GM13977 (cell line): ENCODE data around the gene PRCC.

ENCODE experiments used
- DNase-seq: peaks from one replicate; pipeline ENCODE4 v3.0.0; 2012; ENCODE audit warnings: low spot score
- in situ Hi-C: fragments of 300-500 bp; cut with MboI; formaldehyde crosslinking; loops from one replicate; pipeline ENCODE4 v1.12.0; 2022; ENCODE audit warnings: low sequenced_read_pairs, low pct_unique_long_range_greater_than_20kb, mixed read lengths, inconsistent platforms; ENCODE audit not compliant: unreplicated experiment
- TF ChIP-seq, protein P1 (sequence below): IDR thresholded peaks from 2 replicates; pipeline ENCODE4 v1.5.1; 2012; ENCODE audit warnings: mild to moderate bottlenecking, control low read depth; ENCODE audit not compliant: insufficient read depth; ENCODE audit errors: extremely low read depth, missing control alignments

The PRCC gene

DNA sequence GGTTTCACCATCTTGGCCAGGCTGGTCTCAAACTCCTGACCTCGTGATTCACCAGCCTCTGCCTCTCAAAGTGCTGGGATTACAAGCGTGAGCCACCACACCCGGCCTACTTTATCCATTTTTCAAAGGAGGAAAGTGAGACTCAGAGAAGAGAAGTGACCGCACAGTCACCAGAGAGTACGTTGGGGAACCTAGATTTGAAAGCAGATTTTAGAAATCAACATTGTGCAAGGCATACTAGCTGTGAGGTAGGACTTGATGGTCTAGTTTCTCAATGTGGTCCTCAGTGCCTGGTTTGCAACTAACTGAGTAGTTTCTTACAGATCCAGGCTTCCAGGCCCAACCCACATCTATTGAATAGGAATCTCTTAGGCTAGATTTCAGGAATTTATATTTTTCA lies 1.7 kb upstream of the PRCC start:
- no peak for DNase-seq
- in situ Hi-C loops: no loop called here
- TF ChIP-seq, protein P1, sequence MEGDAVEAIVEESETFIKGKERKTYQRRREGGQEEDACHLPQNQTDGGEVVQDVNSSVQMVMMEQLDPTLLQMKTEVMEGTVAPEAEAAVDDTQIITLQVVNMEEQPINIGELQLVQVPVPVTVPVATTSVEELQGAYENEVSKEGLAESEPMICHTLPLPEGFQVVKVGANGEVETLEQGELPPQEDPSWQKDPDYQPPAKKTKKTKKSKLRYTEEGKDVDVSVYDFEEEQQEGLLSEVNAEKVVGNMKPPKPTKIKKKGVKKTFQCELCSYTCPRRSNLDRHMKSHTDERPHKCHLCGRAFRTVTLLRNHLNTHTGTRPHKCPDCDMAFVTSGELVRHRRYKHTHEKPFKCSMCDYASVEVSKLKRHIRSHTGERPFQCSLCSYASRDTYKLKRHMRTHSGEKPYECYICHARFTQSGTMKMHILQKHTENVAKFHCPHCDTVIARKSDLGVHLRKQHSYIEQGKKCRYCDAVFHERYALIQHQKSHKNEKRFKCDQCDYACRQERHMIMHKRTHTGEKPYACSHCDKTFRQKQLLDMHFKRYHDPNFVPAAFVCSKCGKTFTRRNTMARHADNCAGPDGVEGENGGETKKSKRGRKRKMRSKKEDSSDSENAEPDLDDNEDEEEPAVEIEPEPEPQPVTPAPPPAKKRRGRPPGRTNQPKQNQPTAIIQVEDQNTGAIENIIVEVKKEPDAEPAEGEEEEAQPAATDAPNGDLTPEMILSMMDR: no peak

DNA sequence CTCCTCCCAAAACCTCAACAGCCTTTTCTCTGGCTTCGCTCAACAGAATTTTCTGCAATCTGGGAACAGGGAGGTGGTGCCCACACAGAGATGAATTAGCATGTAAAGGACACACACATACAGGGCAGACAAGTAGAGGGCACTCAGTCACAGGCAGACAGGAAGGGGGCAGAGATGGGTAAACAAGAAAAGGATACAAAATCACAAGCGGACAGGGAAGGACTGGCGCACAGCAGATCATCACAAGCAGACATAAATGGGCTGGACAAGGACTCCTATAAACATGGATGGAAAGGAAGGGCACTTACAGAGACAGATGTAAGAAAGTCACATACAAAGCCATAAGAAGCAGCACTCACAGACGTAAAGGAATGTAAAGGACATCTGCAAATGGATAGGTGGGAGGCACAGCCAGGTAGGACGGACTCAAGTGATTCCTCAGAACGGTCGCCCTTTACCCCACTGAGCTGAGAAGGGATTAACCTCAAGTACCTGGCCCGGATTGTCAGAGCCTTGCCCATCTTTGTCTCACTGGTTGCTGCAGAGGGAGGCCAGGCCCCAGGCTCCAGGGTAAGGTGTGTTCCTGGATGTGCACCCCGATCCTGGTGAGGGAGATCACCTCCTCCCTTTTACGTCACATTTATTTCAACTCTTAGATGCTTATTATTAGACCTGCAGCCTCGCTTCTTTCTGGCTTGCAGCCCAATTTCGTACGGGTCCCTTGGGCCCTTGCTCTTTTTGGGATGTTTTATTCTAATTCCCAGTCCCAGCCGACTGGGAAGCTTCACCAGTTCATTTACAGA lies 836 bp upstream of the PRCC start:
- DNase-seq: no peak
- in situ Hi-C loops: no loop called here
- TF ChIP-seq, protein P1: no peak

DNA sequence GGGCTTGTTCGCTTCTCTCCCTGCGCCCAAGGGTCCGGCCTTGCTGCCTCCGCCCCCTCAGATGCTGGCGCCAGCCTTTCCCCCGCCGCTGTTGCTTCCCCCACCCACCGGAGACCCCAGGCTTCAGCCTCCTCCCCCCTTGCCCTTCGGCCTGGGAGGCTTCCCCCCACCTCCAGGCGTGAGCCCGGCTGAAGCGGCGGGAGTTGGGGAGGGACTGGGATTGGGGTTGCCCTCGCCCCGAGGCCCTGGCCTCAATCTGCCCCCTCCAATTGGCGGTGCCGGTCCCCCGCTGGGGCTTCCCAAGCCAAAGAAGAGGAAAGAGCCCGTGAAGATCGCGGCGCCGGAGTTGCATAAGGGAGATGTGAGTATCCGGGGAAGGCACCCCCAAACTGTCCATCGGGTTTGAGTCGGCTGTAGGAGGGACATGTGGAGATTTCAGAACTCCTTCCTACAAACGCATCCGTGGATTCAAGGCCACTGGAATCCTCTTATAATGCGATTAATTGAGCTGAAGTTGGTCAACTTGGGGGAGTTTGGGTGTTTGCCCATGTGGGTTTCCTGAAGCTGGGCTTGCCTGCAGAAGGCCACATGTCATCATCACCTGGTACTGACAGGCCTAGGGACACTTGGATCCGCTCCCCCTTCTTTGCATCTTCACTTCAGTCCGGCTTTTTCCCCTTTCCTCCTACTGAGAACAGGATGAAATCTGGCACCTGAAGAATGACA lies 707 bp downstream of the PRCC start:
- TF ChIP-seq, protein P1: no peak
- in situ Hi-C loops: no loop called here
- no peak for DNase-seq

DNA sequence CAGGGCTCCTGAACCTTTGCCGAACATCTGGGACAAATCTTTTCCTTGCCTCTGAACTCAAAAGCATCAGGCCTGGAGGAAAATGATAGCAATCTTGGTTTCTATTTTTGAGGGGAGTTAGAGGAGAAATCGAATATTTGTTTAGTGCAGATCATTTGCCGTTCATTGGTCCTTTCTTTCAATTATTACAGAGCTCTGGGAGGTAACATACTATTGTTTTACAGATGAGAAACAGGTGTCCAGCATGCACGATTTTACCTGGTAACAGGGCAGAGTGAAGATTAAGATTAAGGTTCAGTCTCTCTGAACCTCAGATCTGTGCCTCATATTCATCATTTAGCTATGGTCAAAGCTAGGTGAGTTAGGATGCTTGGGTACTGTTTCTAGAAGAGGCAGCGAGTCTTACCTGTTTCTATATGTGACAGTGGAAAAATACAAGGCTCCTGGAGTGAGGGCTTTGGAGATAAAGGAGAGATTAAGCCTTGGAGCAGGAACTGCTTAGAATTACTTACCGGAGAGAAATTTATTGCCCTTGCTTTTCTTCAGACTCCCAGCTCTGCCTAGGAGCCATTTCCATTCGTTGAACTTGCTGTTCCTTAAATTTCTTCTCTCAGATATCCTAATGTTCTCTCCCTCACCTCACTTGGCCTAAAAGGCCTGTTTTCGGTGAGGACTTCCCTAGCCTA lies 1.4 kb downstream of the PRCC start:
- TF ChIP-seq, protein P1: no peak
- DNase-seq: no peak
- in situ Hi-C loops: no loop called here

DNA sequence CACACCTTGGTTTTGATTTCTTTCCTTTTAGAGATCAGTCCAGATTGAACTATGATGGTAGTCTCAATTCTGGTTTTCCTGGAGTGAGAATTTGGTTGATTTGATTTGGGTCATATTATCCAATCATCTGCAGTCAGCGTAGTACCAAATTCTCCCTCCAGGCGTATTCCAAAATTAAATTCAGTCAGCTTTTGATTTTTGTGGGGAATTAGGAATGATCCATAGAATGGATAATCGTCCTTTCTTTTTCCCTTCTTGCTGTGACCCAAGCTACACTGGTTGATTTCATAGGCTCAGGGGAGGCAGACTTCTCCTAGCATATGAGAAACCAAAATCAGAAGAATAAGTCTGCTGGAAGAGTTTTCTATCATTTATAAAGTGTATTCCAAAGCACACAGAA lies 4.9 kb downstream of the PRCC start:
- in situ Hi-C loops: no loop called here
- TF ChIP-seq, protein P1: no peak
- DNase-seq: no peak

DNA sequence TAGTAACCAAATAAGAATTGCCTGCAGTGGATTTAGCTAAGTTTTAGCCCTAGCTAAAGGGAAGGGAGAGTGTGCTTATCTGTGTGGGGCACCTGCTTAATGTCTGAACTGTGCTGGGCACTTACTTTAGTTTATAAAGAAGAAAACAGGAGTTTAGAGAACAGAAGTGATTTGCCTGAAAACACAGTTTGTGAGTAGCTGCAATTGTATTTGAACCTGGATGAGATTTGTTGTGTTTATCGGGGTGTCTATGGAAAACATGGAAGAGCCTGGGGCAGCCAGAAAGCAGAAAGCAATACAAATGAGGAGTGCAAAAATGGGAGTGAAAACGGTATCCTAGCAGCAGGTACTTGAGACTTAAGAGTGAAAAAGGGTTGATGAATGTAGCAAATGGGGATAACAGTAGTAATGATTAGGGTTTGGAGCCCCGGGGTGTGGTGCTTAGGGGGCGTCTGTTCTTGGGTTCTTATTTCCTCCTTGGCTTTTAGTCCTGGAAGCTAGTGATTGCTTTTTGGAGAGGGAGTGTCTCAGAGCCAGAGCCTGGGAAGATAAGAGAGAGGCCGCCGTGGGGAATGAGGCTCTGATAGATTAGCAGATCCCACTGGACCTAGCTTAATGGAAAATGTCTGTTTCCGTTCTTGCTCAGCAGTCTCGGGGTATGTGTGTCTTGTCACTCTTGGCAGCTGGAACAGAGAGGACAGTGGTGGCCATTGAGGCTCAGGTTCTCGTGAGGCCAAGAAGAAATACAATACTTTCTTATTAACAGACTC lies 5.6 kb downstream of the PRCC start:
- in situ Hi-C loops: no loop called here
- no peak for DNase-seq
- TF ChIP-seq, protein P1: no peak
